Hepatocyte (in vitro differentiated cells): ENCODE measurements around the gene CDC42BPG.

Source experiments
- CTCF ChIP-seq: fragments of 200-600 bp; sonication (generic); IDR thresholded peaks from 2 replicates; pipeline ENCODE4 v1.5.1; 2016; ENCODE audit warnings: antibody characterized with exemption, mild to moderate bottlenecking; ENCODE audit not compliant: poor library complexity
- EZH2phosphoT487 ChIP-seq: fragments of 200-600 bp; sonication (generic); IDR thresholded peaks from one replicate; pipeline ENCODE4 v1.6.1; 2018; ENCODE audit warnings: antibody characterized with exemption, mild to moderate bottlenecking, low read depth, moderate library complexity; ENCODE audit not compliant: unreplicated experiment, severe bottlenecking

GRCh38 chr11:64817476-64817875 lies 27.0 kb downstream of the CDC42BPG start:
- TF ChIP-seq CTCF, result no peak
- TF ChIP-seq EZH2phosphoT487, result no peak
